ENCODE results near the gene LYPLAL1. TPM values are rescaled to one million over a fixed set of nuclear protein-coding genes. Genes with fewer than 3 reads are reported as not detected.

Gene LYPLAL1
- total RNA-seq, 1 experiment from 2014 or later = 40.0 TPM

DNA sequence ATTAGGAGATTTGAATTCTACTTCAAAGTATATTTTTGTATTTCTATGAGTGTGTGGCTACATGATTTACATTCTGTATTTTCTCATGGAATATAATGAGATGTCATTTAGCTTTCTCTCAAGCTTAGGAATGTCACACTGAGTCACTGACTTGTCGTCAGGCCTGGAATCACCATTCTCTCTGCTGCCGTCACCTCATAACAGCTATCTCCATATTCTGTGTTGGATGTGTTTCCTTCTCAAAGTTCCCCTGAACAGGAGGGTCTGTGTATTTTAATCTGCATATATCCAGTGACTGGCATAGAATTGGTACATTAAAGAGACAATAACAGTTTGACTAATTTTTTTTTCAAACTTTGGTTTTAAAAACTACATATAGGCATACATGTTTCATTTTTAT, 35.9 kb downstream of the LYPLAL1 start:
- Histone ChIP-seq H3K9me2 (ENCODE audit: insufficient read depth) (no peaks in the 10 kb centered on the region), H3K4me3 (replicated peaks in 1 of 2; ENCODE audit: low read depth in 1 of 2, low read length in 2 of 2) (no peak overlapping the region), H3K27ac (ENCODE audit: low read depth, low read length) (no peak overlapping the region), H3K79me2 (ENCODE audit: insufficient read depth, low read length) (peaks cover 12% of the 10 kb centered on the region), H3K4me2 (ENCODE audit: low read length) (no peak overlapping the region), H3K36me3 (ENCODE audit: control insufficient read depth in 1 of 2, insufficient read depth in 2 of 2, low read length in 2 of 2) (no peaks in the 10 kb centered on the region), H3K9ac (ENCODE audit: low read length) (no peak overlapping the region), H3K9me3 (ENCODE audit: control insufficient read depth in 1 of 2, insufficient read depth in 1 of 2, low read depth in 1 of 2, low read length in 2 of 2) (no peaks in the 10 kb centered on the region), H3K4me1 (ENCODE audit: control insufficient read depth in 1 of 2, insufficient read depth in 2 of 2, low read length in 2 of 2) (no peaks in the 10 kb centered on the region), H4K20me1 (ENCODE audit: insufficient read depth) (no peaks in the 10 kb centered on the region), H3K27me3 (ENCODE audit: insufficient read depth, low read length) (no peaks in the 10 kb centered on the region), H2AFZ (ENCODE audit: low read depth, low read length, poor library complexity, severe bottlenecking) (no peak overlapping the region)
- CTCF ChIA-PET = interaction anchor here (1.2 kb wide), 1 partner anchor 603 kb away, joined by 3 read pairs; no protein-coding TSS in a partner anchor
- POLR2A ChIA-PET = no interaction called here
- RAD21 ChIA-PET (ENCODE audit: low non-redundant PET in 1 of 2, low total read pairs in 2 of 2, uncharacterized antibody in 2 of 2, unreplicated experiment in 2 of 2) = no interaction called here
- intact Hi-C loops (cut with micrococcal nuclease) = loop anchor here (10.0 kb wide), 2 partner anchors 345 to 455 kb away; no protein-coding TSS in a partner anchor
- TF ChIP-seq, protein P1, sequence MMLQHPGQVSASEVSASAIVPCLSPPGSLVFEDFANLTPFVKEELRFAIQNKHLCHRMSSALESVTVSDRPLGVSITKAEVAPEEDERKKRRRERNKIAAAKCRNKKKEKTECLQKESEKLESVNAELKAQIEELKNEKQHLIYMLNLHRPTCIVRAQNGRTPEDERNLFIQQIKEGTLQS (IDR thresholded peaks at IDR 0.05) = no peak
- no peak for TF ChIP-seq SIN3A (IDR thresholded peaks at IDR 0.05; ENCODE audit: low read depth)
- TF ChIP-seq, protein P2, sequence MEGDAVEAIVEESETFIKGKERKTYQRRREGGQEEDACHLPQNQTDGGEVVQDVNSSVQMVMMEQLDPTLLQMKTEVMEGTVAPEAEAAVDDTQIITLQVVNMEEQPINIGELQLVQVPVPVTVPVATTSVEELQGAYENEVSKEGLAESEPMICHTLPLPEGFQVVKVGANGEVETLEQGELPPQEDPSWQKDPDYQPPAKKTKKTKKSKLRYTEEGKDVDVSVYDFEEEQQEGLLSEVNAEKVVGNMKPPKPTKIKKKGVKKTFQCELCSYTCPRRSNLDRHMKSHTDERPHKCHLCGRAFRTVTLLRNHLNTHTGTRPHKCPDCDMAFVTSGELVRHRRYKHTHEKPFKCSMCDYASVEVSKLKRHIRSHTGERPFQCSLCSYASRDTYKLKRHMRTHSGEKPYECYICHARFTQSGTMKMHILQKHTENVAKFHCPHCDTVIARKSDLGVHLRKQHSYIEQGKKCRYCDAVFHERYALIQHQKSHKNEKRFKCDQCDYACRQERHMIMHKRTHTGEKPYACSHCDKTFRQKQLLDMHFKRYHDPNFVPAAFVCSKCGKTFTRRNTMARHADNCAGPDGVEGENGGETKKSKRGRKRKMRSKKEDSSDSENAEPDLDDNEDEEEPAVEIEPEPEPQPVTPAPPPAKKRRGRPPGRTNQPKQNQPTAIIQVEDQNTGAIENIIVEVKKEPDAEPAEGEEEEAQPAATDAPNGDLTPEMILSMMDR (IDR thresholded peaks at IDR 0.05 in 2 of 3, conservative IDR thresholded peaks at IDR 0.05 in 1 of 3; ENCODE audit: borderline replicate concordance in 1 of 3, insufficient read depth in 1 of 3, low read depth in 2 of 3, low read length in 2 of 3) = no peak
- no peak for TF ChIP-seq TCF7L2 (IDR thresholded peaks at IDR 0.05; ENCODE audit: borderline replicate concordance, extremely low read depth, insufficient read depth, insufficient read length)
- TF ChIP-seq, protein P3, sequence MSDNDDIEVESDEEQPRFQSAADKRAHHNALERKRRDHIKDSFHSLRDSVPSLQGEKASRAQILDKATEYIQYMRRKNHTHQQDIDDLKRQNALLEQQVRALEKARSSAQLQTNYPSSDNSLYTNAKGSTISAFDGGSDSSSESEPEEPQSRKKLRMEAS (IDR thresholded peaks at IDR 0.05) = no peak
- TF ChIP-seq FOSL1 (IDR thresholded peaks at IDR 0.05; ENCODE audit: low read depth) = no peak
- TF ChIP-seq SP1 (IDR thresholded peaks at IDR 0.05; ENCODE audit: low read depth) = no peak
- no peak for TF ChIP-seq EZH2phosphoT487 (IDR thresholded peaks at IDR 0.05; ENCODE audit: borderline replicate concordance)
- no peak for TF ChIP-seq YY1 (IDR thresholded peaks at IDR 0.05; ENCODE audit: extremely low read depth, insufficient replicate concordance, low read depth, low read length)
- no peak for TF ChIP-seq EGR1 (IDR thresholded peaks at IDR 0.05; ENCODE audit: low read depth)
- TF ChIP-seq SRF (IDR thresholded peaks at IDR 0.05; ENCODE audit: low read depth) = no peak
- TF ChIP-seq, protein P4, sequence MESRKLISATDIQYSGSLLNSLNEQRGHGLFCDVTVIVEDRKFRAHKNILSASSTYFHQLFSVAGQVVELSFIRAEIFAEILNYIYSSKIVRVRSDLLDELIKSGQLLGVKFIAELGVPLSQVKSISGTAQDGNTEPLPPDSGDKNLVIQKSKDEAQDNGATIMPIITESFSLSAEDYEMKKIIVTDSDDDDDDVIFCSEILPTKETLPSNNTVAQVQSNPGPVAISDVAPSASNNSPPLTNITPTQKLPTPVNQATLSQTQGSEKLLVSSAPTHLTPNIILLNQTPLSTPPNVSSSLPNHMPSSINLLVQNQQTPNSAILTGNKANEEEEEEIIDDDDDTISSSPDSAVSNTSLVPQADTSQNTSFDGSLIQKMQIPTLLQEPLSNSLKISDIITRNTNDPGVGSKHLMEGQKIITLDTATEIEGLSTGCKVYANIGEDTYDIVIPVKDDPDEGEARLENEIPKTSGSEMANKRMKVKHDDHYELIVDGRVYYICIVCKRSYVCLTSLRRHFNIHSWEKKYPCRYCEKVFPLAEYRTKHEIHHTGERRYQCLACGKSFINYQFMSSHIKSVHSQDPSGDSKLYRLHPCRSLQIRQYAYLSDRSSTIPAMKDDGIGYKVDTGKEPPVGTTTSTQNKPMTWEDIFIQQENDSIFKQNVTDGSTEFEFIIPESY (IDR thresholded peaks at IDR 0.05; ENCODE audit: extremely low read depth, insufficient replicate concordance, low read length) = no peak
- ATAC-seq (no peak), DNase-seq (ENCODE audit: low read depth, low spot score) (no peak)
- BruUV-seq (replicated peaks) = no TSS peak
